Myocyte (in vitro differentiated cells): ENCODE data around the gene XIAP. TPM values are rescaled to one million over a fixed set of nuclear protein-coding genes. Genes with fewer than 3 reads are reported as not detected.
"Not testable (repeated sequence)": the region's sequence is repeated elsewhere in the genome, so short reads cannot be mapped to it uniquely, and the experiment has no call there.

Experiments used
- DNase-seq: peaks from one replicate; pipeline ENCODE4 v3.0.0-alpha.2; 2012; ENCODE audit warnings: low read depth
- total RNA-seq: library from RNA; depleted of rRNA; stranded (reverse); fragments of >200 nt; gene quantifications from 2 replicates; pipeline ENCODE4 v1.2.3, GENCODE V29; 2014

The XIAP gene
- total RNA-seq, 1 donor from 2014 or later = 54.3 TPM

DNA sequence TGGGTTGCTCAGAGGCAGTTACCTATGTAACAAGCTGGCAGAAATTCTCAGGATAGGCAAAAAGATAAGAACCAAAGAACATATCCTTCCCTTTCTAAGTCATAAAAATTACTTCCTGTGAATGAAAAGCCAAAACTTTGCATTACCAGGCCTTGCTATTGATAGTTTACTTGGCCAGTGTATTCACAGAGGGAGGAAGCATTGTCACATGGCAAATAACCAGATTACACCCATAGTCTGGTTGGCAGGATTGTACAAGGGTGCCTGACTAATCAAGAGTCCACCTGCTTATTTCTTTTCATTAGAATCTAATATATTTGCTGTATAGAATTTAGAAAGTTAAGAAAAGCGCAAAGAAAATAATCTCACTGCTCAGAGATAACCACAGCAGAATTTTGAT is 14.1 kb downstream of the XIAP start:
- DNase-seq = no peak

DNA sequence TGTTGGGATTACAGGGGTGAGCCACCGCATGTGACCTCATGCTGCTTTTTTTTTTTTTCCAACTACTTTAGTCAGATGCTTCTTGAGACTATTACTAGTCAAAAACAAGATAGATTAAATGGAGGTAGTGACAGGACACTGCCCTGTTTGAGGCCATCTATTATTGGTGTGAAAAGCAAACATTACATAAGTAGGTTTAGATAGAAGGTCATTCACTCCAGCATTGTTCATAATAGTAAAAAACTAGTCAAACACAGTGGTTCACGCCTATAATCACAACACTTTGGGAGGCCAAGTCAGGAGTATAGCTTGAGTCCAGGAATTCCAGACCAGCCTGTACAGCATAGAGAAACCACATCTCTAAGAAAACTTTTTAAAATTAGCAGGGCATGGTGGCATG is 16.3 kb downstream of the XIAP start:
- no peak for DNase-seq

DNA sequence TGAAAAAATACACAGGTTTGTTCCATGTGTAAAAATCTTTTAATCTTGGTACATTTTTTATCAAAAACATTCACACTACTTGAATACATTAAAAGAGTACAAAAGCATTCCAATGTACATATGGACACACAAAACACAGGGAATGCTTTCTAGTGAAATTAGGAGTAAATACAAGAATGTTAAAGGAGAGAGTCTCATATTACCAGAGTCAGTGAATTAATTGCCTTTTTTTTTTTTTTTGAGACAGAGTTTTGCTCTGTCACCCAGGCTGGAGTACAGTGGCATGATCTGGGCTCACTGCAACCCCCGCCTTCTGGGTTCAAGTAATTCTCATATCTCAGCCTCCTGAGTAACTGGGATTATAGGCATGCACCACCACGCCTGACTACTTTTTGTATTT is 17.0 kb downstream of the XIAP start:
- DNase-seq = no peak

DNA sequence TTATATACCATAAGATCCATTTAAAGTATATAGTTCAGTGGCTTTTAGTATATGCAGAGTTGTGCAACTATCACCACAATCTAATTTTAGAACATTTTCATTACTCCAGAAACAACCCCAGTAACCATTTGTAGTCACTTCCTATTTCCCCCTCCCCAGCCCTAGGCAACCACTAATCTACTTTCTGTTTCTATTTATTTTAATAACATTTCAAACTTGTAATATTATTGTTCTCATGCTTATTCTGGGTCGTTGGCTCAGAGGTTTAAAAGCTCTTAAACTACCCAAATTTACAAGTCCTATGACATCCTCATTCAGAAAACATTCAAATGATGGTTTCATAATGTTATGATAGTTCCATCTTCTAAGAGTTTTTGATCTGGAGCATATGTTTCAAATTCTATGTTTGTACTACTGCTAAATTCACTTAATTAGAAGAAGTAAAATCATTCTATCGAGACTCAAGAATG is 18.4 kb downstream of the XIAP start:
- no peak for DNase-seq

DNA sequence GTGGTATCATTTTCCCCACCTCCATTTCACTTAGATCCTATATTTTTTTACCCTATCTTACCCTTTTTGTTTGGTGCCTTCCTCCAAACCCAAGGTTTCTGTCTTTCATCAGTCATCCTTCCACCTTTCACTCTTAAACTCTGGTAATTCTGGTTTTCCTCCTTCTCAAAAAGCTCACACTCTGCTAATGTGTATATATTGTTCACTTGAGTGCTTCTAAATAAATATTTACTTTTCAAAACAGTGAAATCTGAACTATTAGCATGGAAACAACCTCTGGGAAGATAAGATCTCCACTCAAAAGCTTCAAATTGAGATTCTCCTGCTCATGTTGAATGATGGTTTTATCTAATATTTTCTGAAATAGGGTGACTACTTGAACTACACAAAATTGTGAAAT is 21.5 kb downstream of the XIAP start:
- DNase-seq = no peak

DNA sequence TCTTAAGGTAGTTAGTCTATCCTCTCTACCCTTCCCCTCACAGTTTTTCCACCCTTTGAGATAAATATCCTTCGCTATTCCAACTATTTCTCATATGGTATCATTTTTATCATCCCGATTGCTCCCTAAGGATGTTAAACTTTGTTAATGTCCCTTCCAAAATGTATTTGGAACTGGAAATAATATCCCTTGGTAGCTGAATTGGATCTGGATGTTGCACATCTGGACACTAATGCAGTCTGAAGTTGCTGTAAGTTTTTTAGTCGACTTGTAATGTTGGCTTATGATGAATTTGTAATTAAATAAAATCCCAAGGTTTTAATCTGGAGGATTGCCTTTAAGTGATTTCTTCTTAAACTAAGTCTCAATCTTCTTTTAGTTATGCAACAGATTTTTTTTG is 22.5 kb downstream of the XIAP start:
- DNase-seq = no peak

DNA sequence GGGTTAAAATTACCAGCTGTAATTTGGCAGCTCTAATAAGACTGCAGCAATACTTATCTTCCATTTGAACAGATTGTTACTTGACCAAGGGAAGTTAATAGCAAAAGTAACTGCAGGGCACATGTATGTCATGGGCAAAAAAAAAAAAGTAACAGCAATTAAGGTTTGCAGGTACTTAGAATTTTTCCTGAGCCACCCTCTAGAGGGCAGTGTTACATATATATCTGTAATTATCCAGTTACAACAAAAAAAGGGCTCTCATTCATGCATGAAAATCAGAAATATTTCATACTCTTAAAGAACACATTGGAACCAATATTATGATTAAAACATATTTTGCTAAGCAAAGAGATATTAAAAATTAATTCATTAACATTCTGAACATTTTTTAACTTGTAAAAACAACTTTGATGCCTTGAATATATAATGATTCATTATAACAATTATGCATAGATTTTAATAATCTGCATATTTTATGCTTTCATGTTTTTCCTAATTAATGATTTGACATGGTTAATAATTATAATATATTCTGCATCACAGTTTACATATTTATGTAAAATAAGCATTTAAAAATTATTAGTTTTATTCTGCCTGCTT is 25.1 kb downstream of the XIAP start:
- DNase-seq = peak; percentile 19

DNA sequence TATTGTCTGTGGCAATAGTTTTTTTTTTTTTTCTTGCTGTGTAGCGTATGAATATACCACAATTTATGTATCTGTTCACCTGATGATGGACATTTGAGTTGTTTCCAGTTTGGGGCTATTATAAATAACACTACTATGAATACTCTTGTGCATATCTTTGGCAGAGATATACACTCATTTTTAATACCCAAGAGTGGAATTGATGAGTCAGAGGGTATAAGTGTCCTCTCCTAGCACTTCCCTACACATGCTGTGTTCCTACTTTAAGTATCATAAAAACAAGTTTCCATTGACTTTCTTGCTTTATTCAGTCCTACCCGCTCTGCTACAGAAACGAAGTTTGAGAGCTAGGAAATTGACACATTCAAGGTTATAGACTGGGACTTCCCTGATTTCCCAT is 39.8 kb downstream of the XIAP start:
- DNase-seq = peak; percentile 18

DNA sequence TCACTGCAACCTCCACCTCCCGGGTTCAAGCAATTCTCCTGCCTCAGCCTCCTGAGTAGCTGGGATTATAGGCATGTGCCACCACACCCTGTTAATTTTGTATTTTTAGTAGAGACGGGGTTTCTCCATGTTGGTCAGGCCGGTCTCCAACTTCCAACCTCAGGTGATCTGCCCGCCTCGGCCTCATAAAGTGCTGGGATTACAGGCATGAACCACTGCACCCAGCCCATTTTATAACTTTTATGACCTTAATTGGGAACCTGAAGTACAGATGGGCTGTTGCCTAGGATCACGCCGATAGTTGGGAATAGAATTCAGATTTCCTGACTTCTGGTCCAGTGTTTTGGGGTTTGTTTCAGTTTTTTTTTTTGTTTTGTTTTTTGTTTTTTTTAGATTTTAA is 43.4 kb downstream of the XIAP start:
- not testable (repeated sequence) for DNase-seq

DNA sequence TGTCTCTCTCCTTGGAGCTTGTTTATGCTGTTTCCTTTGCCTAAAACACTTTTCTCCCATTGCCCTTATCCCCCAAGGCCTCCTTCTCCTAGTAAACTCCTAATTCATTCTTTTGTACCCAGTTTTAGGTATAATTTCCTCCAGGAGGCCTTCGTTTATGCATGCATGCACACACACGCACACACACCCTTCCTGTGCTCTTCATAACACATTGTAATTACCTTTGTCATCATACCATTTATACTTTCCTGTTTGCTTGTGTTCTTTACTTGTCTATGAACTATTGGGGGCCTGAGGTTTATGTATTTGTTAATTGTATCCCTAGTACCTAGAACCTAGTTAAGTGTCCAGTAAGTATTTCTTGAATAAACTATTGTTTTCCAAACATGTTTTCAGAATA is 45.5 kb downstream of the XIAP start:
- DNase-seq = no peak

DNA sequence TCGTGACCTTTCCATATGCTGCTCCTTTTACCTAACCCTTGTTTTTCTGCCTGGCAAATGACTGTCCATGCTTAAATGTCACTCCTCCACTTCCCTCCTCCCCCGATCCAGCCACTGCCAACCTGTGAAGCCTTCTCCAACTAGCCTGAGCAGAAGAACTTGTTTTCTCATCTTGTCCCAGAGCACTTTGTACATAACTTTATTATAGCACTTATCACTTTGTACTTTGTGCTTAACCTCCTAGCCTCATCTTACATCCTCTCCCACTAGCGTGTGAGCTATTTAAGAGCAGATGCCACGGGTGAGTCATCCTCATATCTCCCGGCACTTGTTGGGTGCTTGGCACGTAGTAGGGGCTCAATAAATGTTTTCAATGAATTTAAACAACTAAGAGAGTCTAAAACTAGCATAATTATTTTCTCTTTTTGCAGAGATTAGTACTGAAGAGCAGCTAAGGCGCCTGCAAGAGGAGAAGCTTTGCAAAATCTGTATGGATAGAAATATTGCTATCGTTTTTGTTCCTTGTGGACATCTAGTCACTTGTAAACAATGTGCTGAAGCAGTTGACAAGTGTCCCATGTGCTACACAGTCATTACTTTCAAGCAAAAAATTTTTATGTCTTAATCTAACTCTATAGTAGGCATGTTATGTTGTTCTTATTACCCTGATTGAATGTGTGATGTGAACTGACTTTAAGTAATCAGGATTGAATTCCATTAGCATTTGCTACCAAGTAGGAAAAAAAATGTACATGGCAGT is 46.9 kb downstream of the XIAP start:
- DNase-seq = no peak

DNA sequence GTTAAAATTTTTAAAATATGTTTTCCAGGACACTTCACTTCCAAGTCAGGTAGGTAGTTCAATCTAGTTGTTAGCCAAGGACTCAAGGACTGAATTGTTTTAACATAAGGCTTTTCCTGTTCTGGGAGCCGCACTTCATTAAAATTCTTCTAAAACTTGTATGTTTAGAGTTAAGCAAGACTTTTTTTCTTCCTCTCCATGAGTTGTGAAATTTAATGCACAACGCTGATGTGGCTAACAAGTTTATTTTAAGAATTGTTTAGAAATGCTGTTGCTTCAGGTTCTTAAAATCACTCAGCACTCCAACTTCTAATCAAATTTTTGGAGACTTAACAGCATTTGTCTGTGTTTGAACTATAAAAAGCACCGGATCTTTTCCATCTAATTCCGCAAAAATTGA is 49.7 kb downstream of the XIAP start:
- DNase-seq = no peak

DNA sequence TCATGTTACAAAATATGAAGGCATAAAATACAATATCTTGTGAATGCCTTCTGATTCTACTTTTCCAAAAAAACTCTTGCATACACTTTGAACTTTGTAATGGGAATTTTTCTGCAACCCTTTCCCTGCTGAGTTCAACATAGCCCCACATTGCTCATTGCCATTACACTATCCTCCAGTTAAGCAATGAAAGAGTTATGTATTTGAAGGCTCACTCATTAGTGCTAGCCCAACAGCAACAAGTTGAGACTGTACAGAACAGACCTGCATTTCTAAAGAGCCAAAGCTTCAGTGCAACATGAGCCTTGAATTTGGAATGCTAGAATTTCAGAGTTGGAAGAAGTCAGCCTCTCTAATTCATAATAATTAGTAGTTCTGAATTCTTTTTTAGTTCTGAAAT is 57.2 kb downstream of the XIAP start:
- DNase-seq = no peak

DNA sequence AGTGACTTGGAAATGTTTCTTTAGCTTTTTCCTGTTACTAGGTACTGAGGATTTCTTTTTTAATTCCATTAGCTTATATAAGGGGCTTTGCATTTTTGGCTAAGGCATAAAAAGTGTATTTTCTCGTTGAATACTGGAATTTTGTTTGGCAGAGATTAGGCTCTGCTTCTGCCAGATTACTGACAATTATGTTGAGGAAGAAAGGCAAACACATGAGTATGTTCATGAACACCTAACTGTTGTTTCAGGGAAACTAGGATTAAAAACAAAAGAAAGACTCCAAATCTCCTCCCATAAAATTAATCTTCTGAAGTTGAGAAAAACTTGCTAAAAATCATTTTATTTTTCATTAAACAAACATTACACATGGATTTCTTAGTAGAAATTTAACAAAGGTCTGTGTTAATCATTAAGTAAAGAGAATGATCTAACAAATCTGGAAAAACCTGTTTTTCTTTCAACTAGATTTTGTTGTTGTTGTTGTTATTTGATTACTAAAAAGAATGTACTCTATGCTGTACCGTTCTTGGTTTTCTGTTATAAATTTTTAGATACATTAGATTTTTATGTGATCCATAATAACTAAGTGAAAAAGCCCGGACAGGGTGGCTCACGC is 58.4 kb downstream of the XIAP start:
- DNase-seq = no peak

DNA sequence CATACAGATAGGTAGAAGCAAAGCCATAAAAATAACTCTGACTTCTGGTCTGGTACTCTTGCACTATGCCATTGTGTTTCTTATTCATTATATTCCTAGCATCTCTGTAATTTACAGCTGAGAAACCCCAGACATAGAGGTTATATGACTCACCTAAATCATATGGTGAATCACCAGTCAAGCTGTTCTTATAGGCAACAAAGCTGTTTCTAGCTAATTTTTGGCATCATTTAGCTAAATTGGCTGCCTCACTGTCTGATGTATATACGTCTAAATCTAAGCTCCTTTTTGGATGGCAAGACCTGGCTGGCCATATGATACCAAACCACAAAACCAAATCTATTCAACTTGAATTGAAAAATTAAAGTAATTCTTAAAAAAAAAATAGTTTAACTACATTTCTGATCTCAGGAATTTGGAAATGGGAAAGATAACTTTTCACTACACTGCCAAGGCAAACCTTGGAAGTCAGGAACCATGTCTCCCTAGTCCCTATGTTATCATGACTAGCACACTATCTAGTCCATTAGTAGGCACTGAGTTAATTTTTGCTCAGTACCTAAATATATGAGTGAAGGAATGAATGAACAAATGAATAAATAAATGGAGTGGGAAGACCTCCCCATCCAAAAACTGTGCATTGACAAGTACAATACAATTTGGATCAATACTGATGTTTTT is 60.4 kb downstream of the XIAP start:
- no peak for DNase-seq

DNA sequence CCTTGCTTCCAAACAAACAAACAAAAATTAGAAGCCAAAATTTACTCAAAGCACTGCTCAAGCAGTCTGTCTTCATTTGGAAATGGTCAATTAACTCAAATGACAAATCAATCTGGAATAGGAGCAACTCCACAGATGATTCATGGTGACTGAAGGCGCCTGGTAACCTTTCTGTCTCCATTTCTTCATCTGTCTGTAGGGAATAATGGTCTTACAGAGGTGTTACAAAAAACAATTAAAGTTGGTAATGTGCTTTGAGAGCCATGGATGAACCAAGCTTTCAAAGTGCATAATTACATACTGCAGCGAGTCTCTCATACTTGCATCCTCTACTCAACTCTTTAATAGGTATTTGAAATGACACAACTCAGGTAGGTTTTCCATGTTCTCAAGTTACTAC is 63.4 kb downstream of the XIAP start:
- DNase-seq = no peak

DNA sequence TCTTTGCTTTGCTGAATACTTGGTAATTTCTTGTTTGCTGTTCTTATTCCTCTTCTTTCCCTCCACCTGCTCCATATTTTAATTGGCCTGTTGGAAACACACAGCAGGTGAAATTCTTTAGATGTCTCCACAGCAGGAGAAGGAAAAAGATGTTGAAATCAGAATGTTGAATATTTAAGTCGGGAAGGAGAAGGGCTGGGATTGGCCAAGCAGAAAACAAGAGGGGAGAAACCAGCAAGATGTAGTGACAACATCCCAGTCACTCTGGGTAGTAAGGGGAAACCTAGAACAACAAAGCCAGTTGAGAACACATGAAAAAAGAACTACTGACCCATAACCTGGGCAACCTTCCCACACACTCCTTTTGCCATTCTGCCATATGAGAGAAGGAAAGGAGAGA is 64.3 kb downstream of the XIAP start:
- no peak for DNase-seq

DNA sequence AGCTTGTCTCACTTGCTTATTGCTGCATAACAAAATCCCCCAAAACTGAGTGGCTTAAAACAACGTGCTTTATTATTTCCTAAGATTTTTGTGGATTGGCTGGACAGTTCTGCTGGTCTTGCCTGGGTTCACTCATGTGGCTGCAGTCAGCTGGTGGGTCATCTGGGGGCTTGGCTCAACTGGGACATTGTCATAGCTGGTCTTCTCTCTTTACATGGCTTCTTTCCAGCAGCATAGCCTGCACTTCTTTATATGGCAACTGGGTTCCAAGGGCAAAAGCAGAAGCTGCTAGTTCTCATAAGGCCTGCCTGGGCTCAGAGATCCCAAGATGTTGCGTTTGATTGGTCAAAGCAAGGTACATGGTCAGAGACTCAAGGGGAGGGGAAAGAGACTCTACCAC is 68.0 kb downstream of the XIAP start:
- peak; percentile 20 for DNase-seq

DNA sequence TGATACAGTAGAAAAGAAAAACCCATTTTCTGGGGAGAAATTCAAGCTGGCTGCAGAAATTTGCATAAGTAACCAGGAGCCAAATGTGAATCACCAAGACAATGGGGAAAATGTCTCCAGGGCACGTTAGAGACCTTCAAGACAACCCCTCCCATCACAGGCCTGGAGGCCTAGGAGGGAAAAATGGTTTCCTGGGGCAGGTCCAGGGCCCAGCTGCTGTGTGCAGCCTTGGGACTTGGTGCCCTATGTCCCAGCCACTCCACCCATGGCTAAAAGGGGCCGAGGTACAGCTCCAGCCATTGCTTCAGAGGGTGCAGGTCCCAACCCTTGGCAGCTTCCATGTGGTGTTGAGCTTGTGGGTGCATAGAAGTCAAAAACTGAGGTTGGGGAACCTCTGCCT is 72.2 kb downstream of the XIAP start:
- not testable (repeated sequence) for DNase-seq

DNA sequence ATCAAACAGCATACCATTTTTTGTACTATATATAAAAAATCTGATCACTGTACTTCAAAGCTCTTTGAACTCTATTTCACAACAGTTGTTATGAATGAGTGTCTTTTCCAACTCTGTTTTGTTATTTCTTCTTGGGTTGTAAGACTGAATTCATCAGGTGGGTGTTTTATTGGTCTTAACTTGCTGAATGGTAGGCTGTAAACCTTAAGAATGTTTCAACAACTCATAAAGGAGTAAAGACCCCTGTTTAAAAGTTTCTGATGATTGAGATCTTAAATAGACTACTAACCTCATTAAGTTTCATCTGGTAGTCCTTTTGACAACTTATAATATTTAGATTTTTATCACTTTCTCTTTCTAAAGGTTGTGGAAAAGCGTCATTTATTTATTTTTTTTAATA is 83.2 kb downstream of the XIAP start:
- no peak for DNase-seq

DNA sequence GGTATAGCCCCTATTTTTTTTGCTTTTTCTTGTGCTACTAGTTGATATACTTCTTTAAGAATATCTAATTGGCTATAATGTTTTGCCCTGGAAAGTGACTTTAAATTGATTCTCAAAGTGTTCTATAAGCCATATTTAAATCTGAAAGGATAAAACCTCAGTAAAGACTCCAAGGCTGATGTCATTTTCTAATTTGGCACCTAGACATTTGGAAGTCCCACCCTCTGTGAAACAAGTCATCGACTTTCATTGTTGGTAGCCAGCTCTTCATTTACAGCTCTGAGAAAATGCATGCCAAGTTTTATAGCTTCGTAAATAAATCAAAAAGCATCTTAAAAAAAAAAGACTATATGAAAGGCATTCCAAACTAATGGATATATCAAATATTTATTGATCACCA is 83.6 kb downstream of the XIAP start:
- no peak for DNase-seq

DNA sequence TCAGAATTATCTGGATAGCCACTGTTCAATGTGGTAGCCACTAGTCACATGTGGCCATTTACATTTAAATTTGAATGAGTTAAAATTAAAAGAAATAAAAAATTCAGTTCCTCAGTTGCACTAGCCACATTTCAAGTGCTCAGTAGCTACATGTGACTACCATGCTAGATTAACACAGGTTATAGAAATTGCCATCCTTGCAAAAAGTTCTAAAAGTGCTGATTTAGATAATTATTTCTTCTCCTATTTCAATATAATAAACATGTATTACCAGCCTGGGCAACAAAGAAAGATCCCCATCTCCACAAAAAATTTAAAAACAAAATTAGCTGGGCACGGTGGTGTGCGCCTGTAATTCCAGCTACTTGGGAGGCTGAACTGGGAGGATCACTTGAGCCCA is 90.0 kb downstream of the XIAP start:
- DNase-seq = no peak
